K562 (cell line): Measurements from ENCODE around the gene RNPEPL1.

Experiments used
- CREB1 ChIP-seq, 2 experiments: sonication (generic) in 1 of 2; formaldehyde crosslinking in 1 of 2; IDR thresholded peaks; 2 replicates each; pipeline versions ENCODE4 v1.6.1 to v1.8.0; 2012 to 2022; ENCODE audit warnings: inconsistent platforms in 1 of 2, mild to moderate bottlenecking in 1 of 2, missing genetic modification reagents in 1 of 2, moderate library complexity in 1 of 2
- CREB3 ChIP-seq: fragments of 450-650 bp; conservative IDR thresholded peaks from 2 replicates; pipeline ENCODE4 v1.6.1; 2016; ENCODE audit warnings: missing genetic modification characterization, low read depth, mild to moderate bottlenecking, missing compliant biosample characterization, moderate library complexity
- CTCF ChIP-seq, 3 experiments: IDR thresholded peaks in 2 of 3; conservative IDR thresholded peaks in 1 of 3; 2 replicates each; pipeline ENCODE4 v1.5.1; 2011 to 2012; ENCODE audit warnings: low read length in 3 of 3, mild to moderate bottlenecking in 3 of 3, control low read depth in 2 of 3, improper control_type of control experiment in 1 of 3, inconsistent platforms in 1 of 3, low read depth in 1 of 3, mixed read lengths in 1 of 3, moderate library complexity in 1 of 3; ENCODE audit not compliant: insufficient read depth in 2 of 3
- E2F4 ChIP-seq: sonication (generic); formaldehyde crosslinking; IDR thresholded peaks from 2 replicates; pipeline ENCODE4 v1.8.0; 2022; ENCODE audit warnings: mild to moderate bottlenecking, low read depth, missing genetic modification reagents
- ELK1 ChIP-seq: sonication (generic); formaldehyde crosslinking; IDR thresholded peaks from 2 replicates; pipeline ENCODE4 v1.8.1; 2022; ENCODE audit warnings: missing genetic modification reagents
- EP300 ChIP-seq: IDR thresholded peaks from 2 replicates; pipeline ENCODE4 v1.6.1; 2012; ENCODE audit warnings: low read length, improper control_type of control experiment
- GABPA ChIP-seq: fragments of 200-800 bp; sonication (Bioruptor generic); conservative IDR thresholded peaks from 2 replicates; pipeline ENCODE4 v1.6.1; 2016; ENCODE audit warnings: low read depth, missing genetic modification characterization, missing compliant biosample characterization
- MLLT1 ChIP-seq, 2 experiments: fragments of 450-650 bp; IDR thresholded peaks; 2 replicates each; pipeline ENCODE4 v1.6.1; 2016
- SMC3 ChIP-seq: conservative IDR thresholded peaks from 2 replicates; pipeline ENCODE4 v1.6.1; 2011; ENCODE audit warnings: low read depth, low read length, improper control_type of control experiment; ENCODE audit not compliant: insufficient read depth
- ZC3H11A ChIP-seq: IDR thresholded peaks from 2 replicates; pipeline ENCODE4 v1.6.1; 2012; ENCODE audit warnings: low read depth, low read length, improper control_type of control experiment
- ZNF224 ChIP-seq: sonication (generic); formaldehyde crosslinking; IDR thresholded peaks from 2 replicates; pipeline ENCODE4 v1.8.0; 2022; ENCODE audit warnings: mild to moderate bottlenecking, missing genetic modification reagents

GRCh38 chr2:240626531-240627300 is 58.4 kb downstream of the RNPEPL1 start:
- TF ChIP-seq SMC3: no peak
- TF ChIP-seq CREB1 (IDR thresholded peaks at IDR 0.05): no peak
- TF ChIP-seq CREB1 (CRISPR knock-in tag; IDR thresholded peaks at IDR 0.05): no peak
- no peak for TF ChIP-seq MLLT1 (IDR thresholded peaks at IDR 0.05)
- no peak for TF ChIP-seq CTCF (IDR thresholded peaks at IDR 0.05 in 2 of 3, conservative IDR thresholded peaks at IDR 0.05 in 1 of 3; ENCODE audit: insufficient read depth in 2 of 3, low read depth in 1 of 3, low read length in 3 of 3)
- no peak for TF ChIP-seq E2F4 (CRISPR knock-in tag)
- TF ChIP-seq CREB3 (tag): no peak
- no peak for TF ChIP-seq GABPA
- no peak for TF ChIP-seq ZNF224
- TF ChIP-seq ZC3H11A: no peak
- no peak for TF ChIP-seq EP300
- no peak for TF ChIP-seq ELK1 (CRISPR knock-in tag)
